Stimulated activated memory B cell treated with anti-CD40 and anti-IgM and Interleukin-4, amounts not matched to agents 10 μg/mL and 1 μg/mL and 100 μg/mL, for 72 hours (primary cell): ENCODE results near the gene KCNJ10.

Source experiments
- ATAC-seq: fragments of 150-1000 bp; cut with Tn5 transposase; 2 replicates; pipeline ENCODE4 v1.10.0; 2021
- H3K27ac Mint-ChIP-seq: one replicate; pipeline ENCODE4 v1.8.0; 2022; ENCODE audit warnings: mild to moderate bottlenecking, mixed read lengths
- H3K27me3 Mint-ChIP-seq: one replicate; pipeline ENCODE4 v1.8.0; 2022; ENCODE audit warnings: mixed read lengths
- H3K36me3 Mint-ChIP-seq: one replicate; pipeline ENCODE4 v1.8.0; 2022; ENCODE audit warnings: mixed read lengths
- H3K4me1 Mint-ChIP-seq: one replicate; pipeline ENCODE4 v1.8.0; 2022; ENCODE audit warnings: mixed read lengths
- H3K4me3 Mint-ChIP-seq: one replicate; pipeline ENCODE4 v1.8.0; 2022; ENCODE audit warnings: mild to moderate bottlenecking, moderate library complexity, mixed read lengths
- H3K9me3 Mint-ChIP-seq: one replicate; pipeline ENCODE4 v1.8.0; 2022; ENCODE audit warnings: mixed read lengths

KCNJ10 gene

GRCh38 chr1:159949981-159950381 lies 120.0 kb downstream of the KCNJ10 start:
- H3K9me3 Mint-ChIP-seq, result no peaks in the 10 kb centered on the region
- H3K4me1 Mint-ChIP-seq, result peaks cover 11% of the 10 kb centered on the region

GRCh38 chr1:159949123-159949522 lies 120.8 kb downstream of the KCNJ10 start:
- Mint-ChIP-seq H3K4me1 (peaks cover 16% of the 10 kb centered on the region), H3K27ac (no peak overlapping the region), H3K9me3 (no peaks in the 10 kb centered on the region), H3K27me3 (peaks cover 71% of the 10 kb centered on the region), H3K4me3 (no peak overlapping the region), H3K36me3 (no peaks in the 10 kb centered on the region)
- ATAC-seq, result no peak

More at GRCh38 chr1:159949981-159950381, 120.0 kb downstream of the KCNJ10 start:
- no peaks in the 10 kb centered on the region for H3K36me3 Mint-ChIP-seq
- H3K27me3 Mint-ChIP-seq, result peaks cover 70% of the 10 kb centered on the region
- no peak overlapping the region for H3K4me3 Mint-ChIP-seq
- ATAC-seq, result no peak
- H3K27ac Mint-ChIP-seq, result no peak overlapping the region
